HL-60 (cell line): ENCODE measurements around the gene ARL3.
"Not testable (repeated sequence)": the region's sequence is repeated elsewhere in the genome, so short reads cannot be mapped to it uniquely, and the experiment has no call there.

Experiments used
- GABPA ChIP-seq: IDR thresholded peaks from 2 replicates; pipeline ENCODE4 v1.6.1; 2012; ENCODE audit warnings: low read depth
- POLR2AphosphoS5 ChIP-seq: IDR thresholded peaks from 2 replicates; pipeline ENCODE4 v1.6.1; 2012; ENCODE audit warnings: low read depth
- SPI1 ChIP-seq: IDR thresholded peaks from 2 replicates; pipeline ENCODE4 v1.6.1; 2012; ENCODE audit warnings: low read depth, mild to moderate bottlenecking, borderline replicate concordance
- TF ChIP-seq, protein P1 (sequence below): IDR thresholded peaks from one replicate; pipeline ENCODE4 v1.5.1; 2011; ENCODE audit warnings: low read length, control low read depth, inconsistent platforms; ENCODE audit not compliant: insufficient read depth
- TF ChIP-seq, protein P2 (sequence below): IDR thresholded peaks from 2 replicates; pipeline ENCODE4 v1.6.1; 2012; ENCODE audit warnings: low read depth; ENCODE audit not compliant: insufficient replicate concordance

DNA sequence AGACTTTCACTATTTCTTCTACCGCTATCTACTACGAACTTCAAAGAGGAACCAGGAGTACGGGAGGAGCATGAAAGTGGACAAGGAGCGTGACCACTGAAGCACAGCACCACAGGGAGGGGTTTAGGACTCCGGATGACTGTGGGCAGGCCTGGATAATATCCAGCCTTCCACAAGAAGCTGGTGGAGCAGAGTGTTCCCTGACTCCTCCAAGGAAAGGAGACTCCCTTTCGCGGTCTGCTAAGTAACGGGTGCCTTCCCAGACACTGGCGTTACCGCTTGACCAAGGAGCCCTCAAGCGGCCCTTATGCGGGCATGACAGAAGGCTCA lies 44.7 kb upstream of the ARL3 start:
- TF ChIP-seq, protein P1, sequence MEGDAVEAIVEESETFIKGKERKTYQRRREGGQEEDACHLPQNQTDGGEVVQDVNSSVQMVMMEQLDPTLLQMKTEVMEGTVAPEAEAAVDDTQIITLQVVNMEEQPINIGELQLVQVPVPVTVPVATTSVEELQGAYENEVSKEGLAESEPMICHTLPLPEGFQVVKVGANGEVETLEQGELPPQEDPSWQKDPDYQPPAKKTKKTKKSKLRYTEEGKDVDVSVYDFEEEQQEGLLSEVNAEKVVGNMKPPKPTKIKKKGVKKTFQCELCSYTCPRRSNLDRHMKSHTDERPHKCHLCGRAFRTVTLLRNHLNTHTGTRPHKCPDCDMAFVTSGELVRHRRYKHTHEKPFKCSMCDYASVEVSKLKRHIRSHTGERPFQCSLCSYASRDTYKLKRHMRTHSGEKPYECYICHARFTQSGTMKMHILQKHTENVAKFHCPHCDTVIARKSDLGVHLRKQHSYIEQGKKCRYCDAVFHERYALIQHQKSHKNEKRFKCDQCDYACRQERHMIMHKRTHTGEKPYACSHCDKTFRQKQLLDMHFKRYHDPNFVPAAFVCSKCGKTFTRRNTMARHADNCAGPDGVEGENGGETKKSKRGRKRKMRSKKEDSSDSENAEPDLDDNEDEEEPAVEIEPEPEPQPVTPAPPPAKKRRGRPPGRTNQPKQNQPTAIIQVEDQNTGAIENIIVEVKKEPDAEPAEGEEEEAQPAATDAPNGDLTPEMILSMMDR, result not testable (repeated sequence)
- TF ChIP-seq, protein P2, sequence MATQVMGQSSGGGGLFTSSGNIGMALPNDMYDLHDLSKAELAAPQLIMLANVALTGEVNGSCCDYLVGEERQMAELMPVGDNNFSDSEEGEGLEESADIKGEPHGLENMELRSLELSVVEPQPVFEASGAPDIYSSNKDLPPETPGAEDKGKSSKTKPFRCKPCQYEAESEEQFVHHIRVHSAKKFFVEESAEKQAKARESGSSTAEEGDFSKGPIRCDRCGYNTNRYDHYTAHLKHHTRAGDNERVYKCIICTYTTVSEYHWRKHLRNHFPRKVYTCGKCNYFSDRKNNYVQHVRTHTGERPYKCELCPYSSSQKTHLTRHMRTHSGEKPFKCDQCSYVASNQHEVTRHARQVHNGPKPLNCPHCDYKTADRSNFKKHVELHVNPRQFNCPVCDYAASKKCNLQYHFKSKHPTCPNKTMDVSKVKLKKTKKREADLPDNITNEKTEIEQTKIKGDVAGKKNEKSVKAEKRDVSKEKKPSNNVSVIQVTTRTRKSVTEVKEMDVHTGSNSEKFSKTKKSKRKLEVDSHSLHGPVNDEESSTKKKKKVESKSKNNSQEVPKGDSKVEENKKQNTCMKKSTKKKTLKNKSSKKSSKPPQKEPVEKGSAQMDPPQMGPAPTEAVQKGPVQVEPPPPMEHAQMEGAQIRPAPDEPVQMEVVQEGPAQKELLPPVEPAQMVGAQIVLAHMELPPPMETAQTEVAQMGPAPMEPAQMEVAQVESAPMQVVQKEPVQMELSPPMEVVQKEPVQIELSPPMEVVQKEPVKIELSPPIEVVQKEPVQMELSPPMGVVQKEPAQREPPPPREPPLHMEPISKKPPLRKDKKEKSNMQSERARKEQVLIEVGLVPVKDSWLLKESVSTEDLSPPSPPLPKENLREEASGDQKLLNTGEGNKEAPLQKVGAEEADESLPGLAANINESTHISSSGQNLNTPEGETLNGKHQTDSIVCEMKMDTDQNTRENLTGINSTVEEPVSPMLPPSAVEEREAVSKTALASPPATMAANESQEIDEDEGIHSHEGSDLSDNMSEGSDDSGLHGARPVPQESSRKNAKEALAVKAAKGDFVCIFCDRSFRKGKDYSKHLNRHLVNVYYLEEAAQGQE, result not testable (repeated sequence)
- not testable (repeated sequence) for TF ChIP-seq POLR2AphosphoS5, GABPA, SPI1
